KG1 (cell line): ENCODE data around the gene GOLGA6L10.
"Not testable (repeated sequence)": the region's sequence is repeated elsewhere in the genome, so short reads cannot be mapped to it uniquely, and the experiment has no call there.

Experiments
- DNase-seq: peaks from one replicate; lab custom pipeline; 2025; lab: John Stamatoyannopoulos, UW

Gene GOLGA6L10

GRCh38 chr15:82349375-82349774 is at the start of gene GOLGA6L10:
TSS of gene GOLGA6L10 (minus strand) at chr15:82349475. CDS start at chr15:82349375, 100 bp downstream.
- not testable (repeated sequence) for DNase-seq

- DNase-seq, result no peak
These were observed 49.5 kb upstream of the GOLGA6L10 start for GRCh38 chr15:82398785-82399184.

- DNase-seq, result no peak
These were observed 48.5 kb upstream of the GOLGA6L10 start for GRCh38 chr15:82397817-82398216.

- DNase-seq, result not testable (repeated sequence)
These were observed 46.5 kb upstream of the GOLGA6L10 start for GRCh38 chr15:82395788-82396187.

GRCh38 chr15:82393671-82394070 is 44.4 kb upstream of the GOLGA6L10 start:
- DNase-seq, result no peak

- DNase-seq, result not testable (repeated sequence)
These were observed 42.8 kb upstream of the GOLGA6L10 start for GRCh38 chr15:82392077-82392476.

GRCh38 chr15:82390152-82390551 is 40.9 kb upstream of the GOLGA6L10 start:
- not testable (repeated sequence) for DNase-seq

- DNase-seq, result not testable (repeated sequence)
These were observed 37.9 kb upstream of the GOLGA6L10 start for GRCh38 chr15:82387209-82387608.

- DNase-seq, result not testable (repeated sequence)
These were observed 32.2 kb upstream of the GOLGA6L10 start for GRCh38 chr15:82381330-82381955.

- not testable (repeated sequence) for DNase-seq
These were observed 30.3 kb upstream of the GOLGA6L10 start for GRCh38 chr15:82379552-82379951.

GRCh38 chr15:82373661-82374060 is 24.4 kb upstream of the GOLGA6L10 start:
- not testable (repeated sequence) for DNase-seq

- DNase-seq, result no peak
These were observed 22.4 kb upstream of the GOLGA6L10 start for GRCh38 chr15:82371656-82372055.

GRCh38 chr15:82367790-82368189 is 18.5 kb upstream of the GOLGA6L10 start:
- not testable (repeated sequence) for DNase-seq

GRCh38 chr15:82365692-82366323 is 16.5 kb upstream of the GOLGA6L10 start:
- not testable (repeated sequence) for DNase-seq

GRCh38 chr15:82364548-82364947 is 15.3 kb upstream of the GOLGA6L10 start:
- DNase-seq, result not testable (repeated sequence)

GRCh38 chr15:82362790-82363189 is 13.5 kb upstream of the GOLGA6L10 start:
- DNase-seq, result not testable (repeated sequence)

GRCh38 chr15:82360618-82361017 is 11.3 kb upstream of the GOLGA6L10 start:
- DNase-seq, result not testable (repeated sequence)

GRCh38 chr15:82355055-82355454 is 5.8 kb upstream of the GOLGA6L10 start:
- DNase-seq, result not testable (repeated sequence)

- not testable (repeated sequence) for DNase-seq
These were observed 5.3 kb upstream of the GOLGA6L10 start for GRCh38 chr15:82354546-82354945.

GRCh38 chr15:82347645-82348044 is 1.6 kb downstream of the GOLGA6L10 start:
- DNase-seq, result not testable (repeated sequence)

GRCh38 chr15:82345176-82345575 is 4.1 kb downstream of the GOLGA6L10 start:
- DNase-seq, result not testable (repeated sequence)

- DNase-seq, result not testable (repeated sequence)
These were observed 4.9 kb downstream of the GOLGA6L10 start for GRCh38 chr15:82344421-82344820.

GRCh38 chr15:82343851-82344250 is 5.4 kb downstream of the GOLGA6L10 start:
- DNase-seq, result not testable (repeated sequence)
